WTC11 (cell line): ENCODE results near the gene ARHGAP8. TPM values are rescaled to one million over a fixed set of nuclear protein-coding genes. Genes with fewer than 3 reads are reported as not detected.

Source experiments
- ATAC-seq: fragments of 200-7000 bp; cut with Tn5 transposase; 2 replicates; pipeline ENCODE4 v1.10.0; 2021; ENCODE audit warnings: mild to moderate bottlenecking, moderate library complexity
- CTCF ChIA-PET: fragments of 300-600 bp; sonication (Branson Sonifier 250); formaldehyde crosslinking; loops from one replicate; lab custom pipeline; 2021; ENCODE audit warnings: antibody characterized with exemption; lab: Charles Lee
- POLR2A ChIA-PET: fragments of 350-600 bp; sonication (Branson Sonifier 250); formaldehyde crosslinking; loops from one replicate; lab custom pipeline; 2021; ENCODE audit warnings: antibody characterized with exemption; lab: Charles Lee
- DNase-seq: peaks from one replicate; pipeline ENCODE4 v3.0.0; 2021; ENCODE audit warnings: low spot score
- H3K27ac Mint-ChIP-seq: 2 replicates; pipeline ENCODE4 v1.8.0; 2021; ENCODE audit warnings: mixed read lengths
- H3K27me3 Mint-ChIP-seq: 2 replicates; pipeline ENCODE4 v1.8.0; 2021; ENCODE audit warnings: low read depth, mild to moderate bottlenecking, moderate library complexity, mixed read lengths
- H3K36me3 Mint-ChIP-seq: 2 replicates; pipeline ENCODE4 v1.8.0; 2021; ENCODE audit warnings: mixed read lengths
- H3K4me1 Mint-ChIP-seq: 2 replicates; pipeline ENCODE4 v1.8.0; 2022; ENCODE audit warnings: mixed read lengths
- H3K4me3 Mint-ChIP-seq: 2 replicates; pipeline ENCODE4 v1.8.0; 2021; ENCODE audit warnings: mild to moderate bottlenecking, moderate library complexity, mixed read lengths
- H3K9me3 Mint-ChIP-seq: 2 replicates; pipeline ENCODE4 v1.8.0; 2021; ENCODE audit warnings: mixed read lengths
- CBFB ChIP-seq: sonication (generic); formaldehyde crosslinking; IDR thresholded peaks from 2 replicates; pipeline ENCODE4 v1.8.1; 2022; ENCODE audit warnings: mild to moderate bottlenecking, low read depth, missing genetic modification reagents
- FOXK1 ChIP-seq: sonication (generic); formaldehyde crosslinking; IDR thresholded peaks from 2 replicates; pipeline ENCODE4 v1.8.0; 2022; ENCODE audit warnings: mild to moderate bottlenecking, moderate library complexity, missing genetic modification reagents
- KAT7 ChIP-seq: sonication (generic); formaldehyde crosslinking; IDR thresholded peaks from 2 replicates; pipeline ENCODE4 v1.8.1; 2023; ENCODE audit warnings: missing genetic modification reagents, mild to moderate bottlenecking, borderline replicate concordance
- NFATC4 ChIP-seq: fragments of 250-450 bp; sonication (Bioruptor Pico); IDR thresholded peaks from 2 replicates; pipeline ENCODE4 v1.9.0; 2021; ENCODE audit warnings: mild to moderate bottlenecking
- NR3C1 ChIP-seq: sonication (generic); formaldehyde crosslinking; conservative IDR thresholded peaks from 2 replicates; pipeline ENCODE4 v1.8.1; 2023; ENCODE audit warnings: low read depth, mild to moderate bottlenecking, missing genetic modification reagents
- SOX15 ChIP-seq: fragments of 250-450 bp; sonication (Bioruptor Pico); IDR thresholded peaks from 2 replicates; pipeline ENCODE4 v1.9.0; 2021; ENCODE audit warnings: mild to moderate bottlenecking
- TCF7 ChIP-seq: sonication (generic); formaldehyde crosslinking; IDR thresholded peaks from 2 replicates; pipeline ENCODE4 v1.8.0; 2022; ENCODE audit warnings: mild to moderate bottlenecking, low read depth, missing genetic modification reagents, moderate library complexity
- TEAD1 ChIP-seq: sonication (generic); formaldehyde crosslinking; IDR thresholded peaks from 2 replicates; pipeline ENCODE4 v1.8.0; 2022; ENCODE audit warnings: mild to moderate bottlenecking, missing genetic modification reagents
- ZNF416 ChIP-seq: fragments of 250-450 bp; sonication (Bioruptor Pico); IDR thresholded peaks from 2 replicates; pipeline ENCODE4 v1.9.0; 2021; ENCODE audit warnings: mild to moderate bottlenecking, inconsistent platforms
- total RNA-seq: library from RNA; stranded (reverse); gene quantifications from 3 replicates; pipeline ENCODE4 v1.2.3, GENCODE V29; 2021
- TF ChIP-seq, protein P1 (sequence below): sonication (generic); formaldehyde crosslinking; IDR thresholded peaks from 2 replicates; pipeline ENCODE4 v1.8.0; 2023; ENCODE audit warnings: mild to moderate bottlenecking, missing genetic modification reagents
- TF ChIP-seq, protein P2 (sequence below): sonication (generic); formaldehyde crosslinking; IDR thresholded peaks from 2 replicates; pipeline ENCODE4 v1.8.0; 2022; ENCODE audit warnings: mild to moderate bottlenecking, missing genetic modification reagents
- TF ChIP-seq, protein P3 (sequence below): sonication (generic); formaldehyde crosslinking; IDR thresholded peaks from 2 replicates; pipeline ENCODE4 v1.8.0; 2023; ENCODE audit warnings: missing genetic modification reagents, mild to moderate bottlenecking, borderline replicate concordance
- TF ChIP-seq, protein P4 (sequence below): fragments of 250-450 bp; sonication (Bioruptor Pico); IDR thresholded peaks from 2 replicates; pipeline ENCODE4 v1.9.0; 2021; ENCODE audit warnings: mild to moderate bottlenecking
- TF ChIP-seq, protein P5 (sequence below): fragments of 200-600 bp; IDR thresholded peaks from 2 replicates; pipeline ENCODE4 v1.8.0; 2022; ENCODE audit warnings: antibody characterized with exemption

ARHGAP8 gene
- total RNA-seq, 1 experiment from 2014 or later = 61.4 TPM

DNA sequence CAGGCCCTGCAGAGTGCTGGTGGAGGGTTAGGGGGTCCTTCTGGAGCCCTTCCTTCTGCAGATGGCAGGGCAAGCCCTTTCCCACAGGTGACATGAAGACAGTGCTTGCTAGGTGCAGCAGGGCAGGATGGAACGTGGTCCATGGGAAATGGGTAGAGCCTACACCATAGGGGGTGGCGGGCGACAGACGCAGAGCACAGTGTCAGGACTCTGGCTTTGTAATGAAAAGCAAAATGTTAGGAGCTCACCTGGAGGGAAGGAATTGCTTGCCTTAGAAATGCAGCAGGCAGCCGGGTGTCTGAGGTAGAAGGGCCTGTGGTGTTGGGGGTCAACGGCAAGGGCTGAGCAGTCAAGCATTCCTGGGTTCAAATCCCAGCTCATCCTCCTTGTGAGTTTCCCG is 54.9 kb downstream of the ARHGAP8 start (continued):
- TF ChIP-seq KAT7 = no peak
- no peak for TF ChIP-seq NFATC4 (CRISPR knock-in tag)
- TF ChIP-seq FOXK1 (CRISPR knock-in tag) = no peak
- TF ChIP-seq, protein P1, sequence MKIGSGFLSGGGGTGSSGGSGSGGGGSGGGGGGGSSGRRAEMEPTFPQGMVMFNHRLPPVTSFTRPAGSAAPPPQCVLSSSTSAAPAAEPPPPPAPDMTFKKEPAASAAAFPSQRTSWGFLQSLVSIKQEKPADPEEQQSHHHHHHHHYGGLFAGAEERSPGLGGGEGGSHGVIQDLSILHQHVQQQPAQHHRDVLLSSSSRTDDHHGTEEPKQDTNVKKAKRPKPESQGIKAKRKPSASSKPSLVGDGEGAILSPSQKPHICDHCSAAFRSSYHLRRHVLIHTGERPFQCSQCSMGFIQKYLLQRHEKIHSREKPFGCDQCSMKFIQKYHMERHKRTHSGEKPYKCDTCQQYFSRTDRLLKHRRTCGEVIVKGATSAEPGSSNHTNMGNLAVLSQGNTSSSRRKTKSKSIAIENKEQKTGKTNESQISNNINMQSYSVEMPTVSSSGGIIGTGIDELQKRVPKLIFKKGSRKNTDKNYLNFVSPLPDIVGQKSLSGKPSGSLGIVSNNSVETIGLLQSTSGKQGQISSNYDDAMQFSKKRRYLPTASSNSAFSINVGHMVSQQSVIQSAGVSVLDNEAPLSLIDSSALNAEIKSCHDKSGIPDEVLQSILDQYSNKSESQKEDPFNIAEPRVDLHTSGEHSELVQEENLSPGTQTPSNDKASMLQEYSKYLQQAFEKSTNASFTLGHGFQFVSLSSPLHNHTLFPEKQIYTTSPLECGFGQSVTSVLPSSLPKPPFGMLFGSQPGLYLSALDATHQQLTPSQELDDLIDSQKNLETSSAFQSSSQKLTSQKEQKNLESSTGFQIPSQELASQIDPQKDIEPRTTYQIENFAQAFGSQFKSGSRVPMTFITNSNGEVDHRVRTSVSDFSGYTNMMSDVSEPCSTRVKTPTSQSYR (CRISPR knock-in tag) = no peak
- TF ChIP-seq, protein P2, sequence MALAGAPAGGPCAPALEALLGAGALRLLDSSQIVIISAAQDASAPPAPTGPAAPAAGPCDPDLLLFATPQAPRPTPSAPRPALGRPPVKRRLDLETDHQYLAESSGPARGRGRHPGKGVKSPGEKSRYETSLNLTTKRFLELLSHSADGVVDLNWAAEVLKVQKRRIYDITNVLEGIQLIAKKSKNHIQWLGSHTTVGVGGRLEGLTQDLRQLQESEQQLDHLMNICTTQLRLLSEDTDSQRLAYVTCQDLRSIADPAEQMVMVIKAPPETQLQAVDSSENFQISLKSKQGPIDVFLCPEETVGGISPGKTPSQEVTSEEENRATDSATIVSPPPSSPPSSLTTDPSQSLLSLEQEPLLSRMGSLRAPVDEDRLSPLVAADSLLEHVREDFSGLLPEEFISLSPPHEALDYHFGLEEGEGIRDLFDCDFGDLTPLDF = no peak
- TF ChIP-seq SOX15 = no peak
- TF ChIP-seq NR3C1 (CRISPR knock-in tag) = no peak
- TF ChIP-seq, protein P3, sequence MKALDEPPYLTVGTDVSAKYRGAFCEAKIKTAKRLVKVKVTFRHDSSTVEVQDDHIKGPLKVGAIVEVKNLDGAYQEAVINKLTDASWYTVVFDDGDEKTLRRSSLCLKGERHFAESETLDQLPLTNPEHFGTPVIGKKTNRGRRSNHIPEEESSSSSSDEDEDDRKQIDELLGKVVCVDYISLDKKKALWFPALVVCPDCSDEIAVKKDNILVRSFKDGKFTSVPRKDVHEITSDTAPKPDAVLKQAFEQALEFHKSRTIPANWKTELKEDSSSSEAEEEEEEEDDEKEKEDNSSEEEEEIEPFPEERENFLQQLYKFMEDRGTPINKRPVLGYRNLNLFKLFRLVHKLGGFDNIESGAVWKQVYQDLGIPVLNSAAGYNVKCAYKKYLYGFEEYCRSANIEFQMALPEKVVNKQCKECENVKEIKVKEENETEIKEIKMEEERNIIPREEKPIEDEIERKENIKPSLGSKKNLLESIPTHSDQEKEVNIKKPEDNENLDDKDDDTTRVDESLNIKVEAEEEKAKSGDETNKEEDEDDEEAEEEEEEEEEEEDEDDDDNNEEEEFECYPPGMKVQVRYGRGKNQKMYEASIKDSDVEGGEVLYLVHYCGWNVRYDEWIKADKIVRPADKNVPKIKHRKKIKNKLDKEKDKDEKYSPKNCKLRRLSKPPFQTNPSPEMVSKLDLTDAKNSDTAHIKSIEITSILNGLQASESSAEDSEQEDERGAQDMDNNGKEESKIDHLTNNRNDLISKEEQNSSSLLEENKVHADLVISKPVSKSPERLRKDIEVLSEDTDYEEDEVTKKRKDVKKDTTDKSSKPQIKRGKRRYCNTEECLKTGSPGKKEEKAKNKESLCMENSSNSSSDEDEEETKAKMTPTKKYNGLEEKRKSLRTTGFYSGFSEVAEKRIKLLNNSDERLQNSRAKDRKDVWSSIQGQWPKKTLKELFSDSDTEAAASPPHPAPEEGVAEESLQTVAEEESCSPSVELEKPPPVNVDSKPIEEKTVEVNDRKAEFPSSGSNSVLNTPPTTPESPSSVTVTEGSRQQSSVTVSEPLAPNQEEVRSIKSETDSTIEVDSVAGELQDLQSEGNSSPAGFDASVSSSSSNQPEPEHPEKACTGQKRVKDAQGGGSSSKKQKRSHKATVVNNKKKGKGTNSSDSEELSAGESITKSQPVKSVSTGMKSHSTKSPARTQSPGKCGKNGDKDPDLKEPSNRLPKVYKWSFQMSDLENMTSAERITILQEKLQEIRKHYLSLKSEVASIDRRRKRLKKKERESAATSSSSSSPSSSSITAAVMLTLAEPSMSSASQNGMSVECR (CRISPR knock-in tag) = peak; percentile 24; the same call in 1 of the 2 replicates
- no peak for TF ChIP-seq TCF7 (CRISPR knock-in tag)
- TF ChIP-seq, protein P4, sequence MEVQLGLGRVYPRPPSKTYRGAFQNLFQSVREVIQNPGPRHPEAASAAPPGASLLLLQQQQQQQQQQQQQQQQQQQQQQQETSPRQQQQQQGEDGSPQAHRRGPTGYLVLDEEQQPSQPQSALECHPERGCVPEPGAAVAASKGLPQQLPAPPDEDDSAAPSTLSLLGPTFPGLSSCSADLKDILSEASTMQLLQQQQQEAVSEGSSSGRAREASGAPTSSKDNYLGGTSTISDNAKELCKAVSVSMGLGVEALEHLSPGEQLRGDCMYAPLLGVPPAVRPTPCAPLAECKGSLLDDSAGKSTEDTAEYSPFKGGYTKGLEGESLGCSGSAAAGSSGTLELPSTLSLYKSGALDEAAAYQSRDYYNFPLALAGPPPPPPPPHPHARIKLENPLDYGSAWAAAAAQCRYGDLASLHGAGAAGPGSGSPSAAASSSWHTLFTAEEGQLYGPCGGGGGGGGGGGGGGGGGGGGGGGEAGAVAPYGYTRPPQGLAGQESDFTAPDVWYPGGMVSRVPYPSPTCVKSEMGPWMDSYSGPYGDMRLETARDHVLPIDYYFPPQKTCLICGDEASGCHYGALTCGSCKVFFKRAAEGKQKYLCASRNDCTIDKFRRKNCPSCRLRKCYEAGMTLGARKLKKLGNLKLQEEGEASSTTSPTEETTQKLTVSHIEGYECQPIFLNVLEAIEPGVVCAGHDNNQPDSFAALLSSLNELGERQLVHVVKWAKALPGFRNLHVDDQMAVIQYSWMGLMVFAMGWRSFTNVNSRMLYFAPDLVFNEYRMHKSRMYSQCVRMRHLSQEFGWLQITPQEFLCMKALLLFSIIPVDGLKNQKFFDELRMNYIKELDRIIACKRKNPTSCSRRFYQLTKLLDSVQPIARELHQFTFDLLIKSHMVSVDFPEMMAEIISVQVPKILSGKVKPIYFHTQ (CRISPR knock-in tag) = no peak
- TF ChIP-seq, all 79 proteins: peak for 4

DNA sequence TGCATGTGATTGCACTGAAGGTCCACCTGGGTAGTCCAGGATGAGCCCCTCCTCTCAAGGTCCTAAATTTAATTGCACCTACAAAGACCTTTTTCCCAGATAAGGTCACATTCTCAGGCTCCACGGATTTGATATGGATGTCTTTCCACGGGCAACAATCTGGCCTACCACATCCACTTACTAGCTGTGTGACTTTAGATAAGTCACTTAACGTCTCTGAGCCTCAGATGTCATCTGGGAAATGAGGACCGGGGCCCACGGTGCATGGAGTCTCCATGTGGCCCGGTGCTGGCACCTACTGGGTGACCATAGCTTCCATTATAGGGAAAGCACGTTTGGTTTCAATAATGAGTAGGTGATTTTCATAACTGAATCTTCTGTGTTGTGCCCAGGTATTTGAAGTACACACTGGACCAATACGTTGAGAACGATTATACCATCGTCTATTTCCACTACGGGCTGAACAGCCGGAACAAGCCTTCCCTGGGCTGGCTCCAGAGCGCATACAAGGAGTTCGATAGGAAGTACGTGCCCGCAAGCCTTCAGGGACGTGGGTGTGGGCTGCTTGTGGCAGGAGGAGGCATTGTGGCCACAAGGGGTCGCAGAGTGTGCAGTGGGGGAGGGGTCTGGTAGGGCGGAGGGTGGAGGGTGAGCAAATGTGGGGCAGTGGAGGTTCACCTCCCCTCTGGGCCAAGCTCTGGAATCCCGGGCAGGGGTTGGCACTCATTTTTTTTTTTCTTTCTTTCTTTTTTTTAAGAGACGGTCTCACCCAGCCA is 55.7 kb downstream of the ARHGAP8 start:
- ChIA-PET CTCF (interaction anchor here (0.6 to 1.8 kb wide), 9 partner anchors 11 to 200 kb away, joined by 3 to 13 read pairs (median 4); no protein-coding TSS in a partner anchor), POLR2A (interaction anchor here (0.9 kb wide), 1 partner anchor 35 kb away, joined by 3 read pairs; no protein-coding TSS in a partner anchor)
- Mint-ChIP-seq H3K27ac (peak overlapping the region; percentile 78; the same call in 1 of the 2 replicates), H3K4me3 (no peak overlapping the region), H3K27me3 (no peaks in the 10 kb centered on the region), H3K36me3 (peaks cover 34% of the 10 kb centered on the region), H3K9me3 (peaks cover 11% of the 10 kb centered on the region), H3K4me1 (peaks cover 24% of the 10 kb centered on the region)
- TF ChIP-seq, protein P5, sequence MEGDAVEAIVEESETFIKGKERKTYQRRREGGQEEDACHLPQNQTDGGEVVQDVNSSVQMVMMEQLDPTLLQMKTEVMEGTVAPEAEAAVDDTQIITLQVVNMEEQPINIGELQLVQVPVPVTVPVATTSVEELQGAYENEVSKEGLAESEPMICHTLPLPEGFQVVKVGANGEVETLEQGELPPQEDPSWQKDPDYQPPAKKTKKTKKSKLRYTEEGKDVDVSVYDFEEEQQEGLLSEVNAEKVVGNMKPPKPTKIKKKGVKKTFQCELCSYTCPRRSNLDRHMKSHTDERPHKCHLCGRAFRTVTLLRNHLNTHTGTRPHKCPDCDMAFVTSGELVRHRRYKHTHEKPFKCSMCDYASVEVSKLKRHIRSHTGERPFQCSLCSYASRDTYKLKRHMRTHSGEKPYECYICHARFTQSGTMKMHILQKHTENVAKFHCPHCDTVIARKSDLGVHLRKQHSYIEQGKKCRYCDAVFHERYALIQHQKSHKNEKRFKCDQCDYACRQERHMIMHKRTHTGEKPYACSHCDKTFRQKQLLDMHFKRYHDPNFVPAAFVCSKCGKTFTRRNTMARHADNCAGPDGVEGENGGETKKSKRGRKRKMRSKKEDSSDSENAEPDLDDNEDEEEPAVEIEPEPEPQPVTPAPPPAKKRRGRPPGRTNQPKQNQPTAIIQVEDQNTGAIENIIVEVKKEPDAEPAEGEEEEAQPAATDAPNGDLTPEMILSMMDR = 0 out of 2 replicates have a peak, but pooled peaks have one; percentile 43
- TF ChIP-seq TEAD1 (CRISPR knock-in tag) = no peak
- TF ChIP-seq ZNF416 = no peak
- peak; percentile 57; the same call in 1 of the 2 replicates for TF ChIP-seq CBFB (CRISPR knock-in tag)
- TF ChIP-seq, protein P1 (CRISPR knock-in tag) = peak; percentile 84; the same call in 1 of the 2 replicates
- ATAC-seq = peak; percentile 60
- DNase-seq = peak; percentile 73
